NCI-H1436 treated with DMSO at 0.1 percent for 48 hours (cell line): ENCODE data around the gene MINPP1.
"Not testable (repeated sequence)": the region's sequence is repeated elsewhere in the genome, so short reads cannot be mapped to it uniquely, and the experiment has no call there.

Experiments used
- DNase-seq: peaks from one replicate; lab custom pipeline; 2025; lab: John Stamatoyannopoulos, UW

Gene MINPP1, protein sequence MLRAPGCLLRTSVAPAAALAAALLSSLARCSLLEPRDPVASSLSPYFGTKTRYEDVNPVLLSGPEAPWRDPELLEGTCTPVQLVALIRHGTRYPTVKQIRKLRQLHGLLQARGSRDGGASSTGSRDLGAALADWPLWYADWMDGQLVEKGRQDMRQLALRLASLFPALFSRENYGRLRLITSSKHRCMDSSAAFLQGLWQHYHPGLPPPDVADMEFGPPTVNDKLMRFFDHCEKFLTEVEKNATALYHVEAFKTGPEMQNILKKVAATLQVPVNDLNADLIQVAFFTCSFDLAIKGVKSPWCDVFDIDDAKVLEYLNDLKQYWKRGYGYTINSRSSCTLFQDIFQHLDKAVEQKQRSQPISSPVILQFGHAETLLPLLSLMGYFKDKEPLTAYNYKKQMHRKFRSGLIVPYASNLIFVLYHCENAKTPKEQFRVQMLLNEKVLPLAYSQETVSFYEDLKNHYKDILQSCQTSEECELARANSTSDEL

DNA sequence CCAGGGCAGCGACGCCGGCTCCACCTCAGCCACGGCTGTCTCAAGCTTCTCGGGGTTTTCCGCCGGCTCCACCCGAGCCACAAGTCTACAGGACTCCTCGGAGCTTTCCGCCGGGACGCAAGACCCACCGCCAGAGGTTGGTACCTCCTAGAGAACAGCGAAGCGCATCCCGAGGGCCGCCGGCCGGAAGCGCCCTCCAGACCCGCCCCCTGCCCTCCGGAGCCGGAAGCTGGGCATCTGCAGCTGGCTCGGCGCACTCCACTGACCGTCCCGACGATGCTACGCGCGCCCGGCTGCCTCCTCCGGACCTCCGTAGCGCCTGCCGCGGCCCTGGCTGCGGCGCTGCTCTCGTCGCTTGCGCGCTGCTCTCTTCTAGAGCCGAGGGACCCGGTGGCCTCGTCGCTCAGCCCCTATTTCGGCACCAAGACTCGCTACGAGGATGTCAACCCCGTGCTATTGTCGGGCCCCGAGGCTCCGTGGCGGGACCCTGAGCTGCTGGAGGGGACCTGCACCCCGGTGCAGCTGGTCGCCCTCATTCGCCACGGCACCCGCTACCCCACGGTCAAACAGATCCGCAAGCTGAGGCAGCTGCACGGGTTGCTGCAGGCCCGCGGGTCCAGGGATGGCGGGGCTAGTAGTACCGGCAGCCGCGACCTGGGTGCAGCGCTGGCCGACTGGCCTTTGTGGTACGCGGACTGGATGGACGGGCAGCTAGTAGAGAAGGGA lies at the start of gene MINPP1:
Gene MINPP1, plus strand, starts transcription at position 254 of the 726 bp plus-strand sequence. Its CDS starts 23 bp downstream, at position 277.
- DNase-seq, result no peak

DNA sequence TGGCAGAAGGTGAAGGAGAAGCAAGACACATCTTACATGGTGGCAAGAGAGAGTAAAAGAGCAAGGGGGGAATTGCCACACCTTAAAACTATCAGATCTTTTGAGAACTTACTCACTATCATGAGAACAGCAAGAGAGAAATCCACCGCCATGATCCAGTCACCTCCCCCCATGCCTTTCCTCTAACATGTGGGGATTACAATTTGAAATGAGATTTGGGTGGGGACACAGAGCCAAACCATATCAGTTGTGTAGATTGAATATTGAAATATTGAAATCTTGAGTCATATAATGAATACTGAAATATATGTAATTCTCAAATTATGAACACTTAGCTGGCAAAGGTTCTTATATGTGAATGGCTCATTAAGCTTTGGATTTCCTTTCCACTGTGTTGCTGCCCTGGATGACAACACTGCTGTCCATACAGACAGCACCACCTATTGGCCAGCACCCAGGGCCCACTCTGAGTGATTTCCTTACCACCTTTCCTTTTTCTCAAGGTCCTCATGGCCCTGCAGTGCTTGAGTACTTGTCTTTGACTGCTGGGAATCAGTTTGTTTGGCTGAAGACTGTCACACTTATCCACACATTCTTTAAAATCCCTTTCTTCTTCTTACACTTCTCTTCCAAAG lies 48.0 kb upstream of the MINPP1 start:
- not testable (repeated sequence) for DNase-seq

DNA sequence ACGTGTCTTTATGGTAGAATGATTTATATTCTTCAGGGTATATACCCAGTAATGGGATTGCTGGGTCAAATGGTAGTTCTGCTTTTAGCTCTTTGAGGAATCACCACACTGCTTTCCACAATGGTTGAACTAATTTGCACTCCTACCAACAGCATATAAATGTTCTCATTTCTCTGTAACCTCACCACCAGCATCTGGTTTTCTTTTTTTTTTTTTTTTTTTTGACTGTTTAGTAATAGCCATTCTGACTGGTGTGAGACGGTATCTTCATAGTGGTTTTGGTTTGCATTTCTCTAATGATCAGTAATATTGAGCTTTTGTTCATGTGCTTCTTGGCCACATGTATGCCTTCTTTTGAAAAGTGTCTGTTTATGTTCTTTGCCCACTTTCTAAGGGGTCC lies 42.9 kb upstream of the MINPP1 start:
- DNase-seq, result not testable (repeated sequence)

DNA sequence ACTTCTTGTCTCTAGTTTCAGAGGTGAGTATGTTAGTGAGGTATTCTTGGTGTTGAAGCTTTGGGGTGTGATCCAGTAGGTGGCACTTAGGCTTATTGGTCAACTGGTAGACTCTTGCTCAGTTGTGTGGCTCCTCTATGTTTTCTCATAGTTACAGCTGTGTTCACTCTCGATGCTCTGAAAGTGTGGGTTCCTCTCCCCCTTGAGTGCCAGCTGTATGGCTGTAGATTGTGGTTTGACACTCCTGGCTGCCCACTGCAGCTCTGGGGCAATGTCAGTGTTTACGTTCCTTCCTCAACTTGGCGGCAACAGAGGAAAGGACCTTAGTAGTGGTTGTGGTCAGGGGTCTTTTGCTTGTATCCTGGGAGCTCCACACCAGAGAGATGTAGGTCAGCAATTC lies 37.8 kb upstream of the MINPP1 start:
- DNase-seq, result not testable (repeated sequence)

DNA sequence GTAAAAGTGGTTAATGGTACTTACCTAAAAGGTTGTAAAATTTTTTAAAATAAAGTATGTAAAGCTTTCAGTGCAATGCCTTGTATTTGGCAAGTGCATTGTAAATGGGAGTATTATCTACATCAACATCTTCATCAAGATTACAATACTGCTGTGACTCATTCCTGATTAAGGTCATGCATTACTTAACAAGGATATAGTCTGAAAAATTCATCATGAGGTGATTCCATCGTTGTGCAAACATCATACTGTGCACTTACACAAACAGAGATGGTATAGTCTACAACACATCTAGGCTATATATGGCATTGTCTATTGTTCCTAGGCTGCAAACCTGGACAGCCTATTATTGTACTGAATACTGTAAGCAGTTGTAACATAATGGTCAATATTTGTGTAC lies 16.0 kb upstream of the MINPP1 start:
- not testable (repeated sequence) for DNase-seq

DNA sequence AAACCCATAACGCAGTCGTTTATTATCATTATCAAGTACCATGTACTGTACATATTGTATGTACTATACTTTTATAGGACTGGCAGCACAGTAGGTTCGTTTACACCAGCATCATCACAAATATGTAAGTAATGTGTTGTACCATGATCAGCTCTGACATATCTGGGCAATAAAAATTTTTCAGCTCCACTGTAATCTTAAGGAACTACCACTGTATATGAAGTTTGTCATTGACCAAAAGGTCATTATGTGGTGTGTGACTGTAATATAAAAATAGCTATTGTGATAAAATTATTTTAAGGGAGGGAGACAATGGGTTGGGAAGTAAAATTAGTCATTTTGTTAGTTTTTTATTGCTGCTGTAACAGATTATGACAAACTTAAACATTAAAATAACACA lies 14.4 kb upstream of the MINPP1 start:
- not testable (repeated sequence) for DNase-seq

DNA sequence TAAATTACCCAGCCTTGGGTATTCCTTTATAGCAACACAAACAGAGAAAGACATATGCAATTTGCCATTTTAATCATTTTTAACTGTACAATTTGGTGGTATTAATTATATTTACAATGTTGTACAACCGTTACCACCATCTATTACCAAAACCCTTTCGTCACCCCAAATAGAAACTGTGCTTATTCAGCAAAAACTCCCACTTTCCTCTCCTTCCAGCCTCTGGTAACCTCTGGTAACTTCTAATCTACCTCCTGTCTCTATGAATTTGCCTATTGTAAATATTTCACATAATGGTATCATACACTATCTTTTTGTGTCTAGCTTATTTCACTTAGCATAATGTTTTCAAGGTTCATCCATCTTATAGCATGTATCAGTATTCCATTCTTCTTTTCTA lies 12.2 kb upstream of the MINPP1 start:
- not testable (repeated sequence) for DNase-seq

DNA sequence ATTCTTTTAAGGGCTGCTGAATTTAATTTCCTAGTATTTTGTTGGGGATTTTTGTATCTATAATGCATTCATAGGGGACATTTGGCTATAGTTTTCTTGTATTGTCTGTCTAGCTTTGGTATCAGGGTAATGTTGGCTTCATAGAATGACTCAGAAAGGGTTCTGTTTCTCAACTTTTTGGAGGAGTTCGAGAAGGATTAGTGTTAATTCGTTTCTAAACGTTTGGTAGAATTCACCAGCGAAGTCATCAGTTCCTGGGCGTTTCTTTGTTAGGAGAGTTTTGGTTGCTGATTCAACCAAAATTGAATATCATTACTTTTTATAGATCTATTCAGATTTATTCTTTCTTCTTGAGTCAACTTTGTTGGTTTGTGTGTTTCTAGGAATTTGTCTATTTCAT lies 9.2 kb upstream of the MINPP1 start:
- not testable (repeated sequence) for DNase-seq

DNA sequence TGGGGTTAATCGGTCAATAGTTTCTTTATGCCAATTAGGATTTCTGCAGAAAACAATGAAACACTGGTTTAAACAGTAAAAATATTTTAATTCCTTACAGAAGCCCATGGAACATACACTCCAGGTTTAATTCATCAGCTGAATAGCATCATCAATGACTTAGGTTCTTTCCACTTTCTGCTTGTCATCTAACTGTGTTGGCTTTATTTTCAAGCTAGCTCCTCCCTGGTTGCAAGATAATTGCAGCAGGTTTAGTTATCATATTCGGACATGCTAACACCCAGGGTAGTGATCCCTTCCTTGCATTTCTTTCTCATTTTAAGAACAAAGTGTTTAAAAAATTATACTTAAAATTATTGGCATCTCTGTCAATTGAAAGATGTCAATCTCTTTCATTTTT lies 7.3 kb upstream of the MINPP1 start:
- DNase-seq, result not testable (repeated sequence)

DNA sequence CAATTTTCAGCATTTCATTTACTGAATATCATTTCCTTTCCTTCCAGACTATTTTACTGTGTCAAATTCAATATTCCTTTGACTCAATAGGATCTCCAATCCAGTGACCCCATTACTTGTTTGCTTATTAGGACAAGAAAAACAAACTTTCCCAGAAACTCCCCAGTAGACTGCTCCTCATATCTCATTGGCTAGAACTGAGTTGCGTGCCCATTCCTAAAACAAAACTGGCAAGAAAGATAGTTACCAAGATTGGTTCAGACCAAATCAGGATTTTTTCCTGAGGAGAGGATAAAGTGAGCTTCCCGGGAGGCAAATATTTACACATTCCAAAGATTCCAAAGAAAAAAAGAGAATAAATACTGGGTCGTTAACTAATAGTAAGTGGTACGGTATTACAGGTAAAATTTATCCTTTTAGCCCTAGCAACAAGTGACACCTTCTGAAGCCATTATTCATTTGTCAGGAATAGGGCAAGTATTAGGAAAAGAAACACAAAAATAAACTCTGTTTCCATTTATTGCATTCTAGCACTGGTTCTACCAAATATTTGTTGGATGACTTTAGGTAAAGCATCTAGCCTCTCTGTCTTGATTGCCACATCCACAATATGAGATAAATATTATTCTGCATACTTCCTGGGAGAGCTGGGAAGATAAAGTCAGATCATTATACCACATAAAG lies 6.4 kb upstream of the MINPP1 start:
- not testable (repeated sequence) for DNase-seq

DNA sequence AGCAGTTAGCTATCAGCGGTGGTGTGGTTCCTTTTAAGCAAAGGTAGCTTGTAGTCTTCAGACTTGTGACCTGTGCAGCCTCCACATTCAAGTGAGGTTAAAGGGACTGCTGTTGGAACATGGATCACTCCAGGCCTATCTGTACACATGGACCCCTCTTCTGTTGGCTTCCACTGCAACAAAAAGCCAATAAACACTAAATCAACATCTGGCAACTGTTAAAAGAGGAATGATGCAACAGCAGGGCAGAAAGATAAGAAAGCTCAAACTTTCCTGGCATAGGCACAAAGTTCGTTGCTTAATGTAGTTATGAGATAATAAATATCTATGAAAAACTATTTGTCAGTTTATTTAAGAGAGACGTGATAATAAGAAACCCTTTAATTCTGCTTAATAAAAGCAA lies 4.0 kb upstream of the MINPP1 start:
- no peak for DNase-seq

DNA sequence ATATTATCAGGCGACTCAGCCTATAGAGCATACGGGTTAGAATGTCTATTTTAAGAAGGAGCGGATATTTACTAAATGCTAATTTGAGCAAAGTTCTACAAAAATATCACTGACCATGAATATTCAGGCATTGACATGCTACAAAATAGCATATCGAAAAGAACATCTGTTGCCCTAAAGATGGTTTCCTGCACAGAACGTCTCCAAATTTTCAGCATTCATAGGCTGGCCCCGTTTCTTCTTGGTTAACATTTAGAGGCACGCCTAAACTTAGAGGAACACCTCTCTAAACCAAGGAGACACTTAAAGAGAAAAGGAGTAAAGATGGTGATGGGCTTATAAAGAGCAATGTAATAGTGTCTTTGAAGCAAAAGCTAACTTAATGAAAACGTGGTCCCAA lies 1.3 kb upstream of the MINPP1 start:
- no peak for DNase-seq

DNA sequence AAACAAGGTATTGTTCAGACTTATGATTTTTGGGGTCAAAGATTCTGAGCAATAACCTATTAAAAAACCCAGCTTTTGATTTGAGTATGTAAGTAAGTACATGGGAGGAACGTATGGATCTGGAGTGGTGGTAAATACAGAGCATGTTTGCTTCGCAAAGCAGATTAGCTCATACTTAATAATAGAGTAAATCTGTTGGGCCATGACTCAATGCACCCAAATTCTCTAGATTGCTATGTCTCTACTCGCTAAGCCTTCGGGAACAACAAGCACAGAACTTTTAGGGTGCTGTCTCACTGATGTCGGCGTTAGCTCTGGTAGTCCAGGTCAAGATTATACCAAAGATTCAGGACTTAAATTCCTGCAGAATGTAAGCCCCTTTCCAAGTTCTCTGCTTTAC lies 807 bp upstream of the MINPP1 start:
- no peak for DNase-seq

DNA sequence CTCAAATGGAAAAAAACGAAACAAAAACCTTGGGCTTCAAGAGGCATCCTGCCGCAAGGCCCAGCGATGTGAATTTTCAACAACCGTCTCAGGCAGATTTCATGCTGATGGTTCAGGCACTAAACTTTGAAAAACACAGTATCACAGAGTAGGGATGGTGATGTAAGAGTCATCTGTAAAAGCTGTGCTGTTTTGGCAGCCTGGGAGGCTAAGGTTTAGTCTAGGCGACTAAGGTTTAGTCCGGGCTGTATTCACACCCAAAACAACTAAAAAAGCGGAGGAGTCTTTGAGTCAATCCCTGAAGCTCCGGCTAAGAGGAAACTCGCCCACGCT lies 420 bp upstream of the MINPP1 start:
- no peak for DNase-seq

DNA sequence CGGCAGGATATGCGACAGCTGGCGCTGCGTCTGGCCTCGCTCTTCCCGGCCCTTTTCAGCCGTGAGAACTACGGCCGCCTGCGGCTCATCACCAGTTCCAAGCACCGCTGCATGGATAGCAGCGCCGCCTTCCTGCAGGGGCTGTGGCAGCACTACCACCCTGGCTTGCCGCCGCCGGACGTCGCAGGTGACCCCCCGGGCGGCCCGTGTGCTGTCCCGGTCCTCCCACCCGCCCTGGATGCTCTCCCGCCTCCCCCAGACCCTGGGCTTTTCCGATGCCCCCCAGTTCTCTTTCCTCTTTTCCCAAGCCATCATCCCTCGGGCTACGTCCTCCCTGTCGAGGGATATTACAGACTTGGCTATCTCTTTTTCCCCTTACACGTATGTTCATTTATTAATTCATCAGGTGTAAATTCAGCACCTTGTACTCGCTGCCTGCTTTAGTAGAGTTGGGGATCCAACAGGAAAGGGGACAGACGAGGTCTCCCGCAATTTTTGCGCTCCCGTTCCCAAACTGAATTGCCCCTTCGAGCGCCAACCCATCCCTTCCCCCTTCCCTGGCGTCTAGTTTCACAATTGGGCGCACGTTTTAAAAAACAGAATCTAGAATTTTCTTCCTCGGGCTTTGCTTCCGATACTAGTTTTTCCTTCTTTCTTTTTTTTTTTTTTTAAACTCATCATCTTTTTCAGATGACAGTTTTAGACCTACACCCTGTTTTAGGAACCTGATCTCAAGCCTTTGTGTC lies 846 bp downstream of the MINPP1 start:
- no peak for DNase-seq

DNA sequence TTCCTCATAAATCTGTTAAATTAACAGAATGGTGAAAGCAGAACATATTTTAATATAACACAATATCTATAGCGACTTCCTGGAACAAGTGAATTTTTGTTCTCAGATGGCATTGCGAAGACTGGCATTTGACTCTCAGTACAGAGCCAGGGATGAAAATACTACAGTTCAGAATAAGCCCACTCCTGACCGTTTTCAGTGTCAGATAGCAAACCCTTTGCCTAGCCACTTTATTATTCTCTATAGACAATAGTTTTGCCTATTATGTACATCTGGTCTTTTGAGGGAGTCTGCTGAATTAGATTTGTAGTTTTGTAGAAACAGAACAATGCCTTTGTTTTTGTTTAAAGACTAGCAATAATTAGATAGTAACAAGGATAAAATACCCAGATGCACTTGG lies 2.3 kb downstream of the MINPP1 start:
- no peak for DNase-seq

DNA sequence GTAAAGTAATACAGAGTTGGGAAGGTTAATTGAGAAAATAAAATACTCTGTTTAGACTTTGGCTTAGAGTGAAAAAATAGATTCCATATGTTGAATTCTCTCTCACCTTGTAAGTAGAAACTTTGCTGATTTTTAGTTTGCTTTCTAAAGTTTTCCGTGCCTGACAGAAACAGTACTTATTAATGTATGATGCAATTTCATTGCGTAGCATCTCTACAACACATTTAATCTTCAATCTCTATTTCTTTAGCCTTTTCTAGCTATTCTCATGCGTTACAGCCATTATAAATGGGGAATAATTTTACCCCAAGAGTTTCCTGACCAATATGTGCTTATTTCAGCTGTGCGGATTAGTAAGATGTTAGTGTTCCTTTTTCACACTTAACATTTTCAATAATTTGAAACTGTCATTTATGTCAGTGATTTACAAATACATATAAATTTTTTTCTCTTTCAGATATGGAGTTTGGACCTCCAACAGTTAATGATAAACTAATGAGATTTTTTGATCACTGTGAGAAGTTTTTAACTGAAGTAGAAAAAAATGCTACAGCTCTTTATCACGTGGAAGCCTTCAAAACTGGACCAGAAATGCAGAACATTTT lies 3.3 kb downstream of the MINPP1 start:
- no peak for DNase-seq

DNA sequence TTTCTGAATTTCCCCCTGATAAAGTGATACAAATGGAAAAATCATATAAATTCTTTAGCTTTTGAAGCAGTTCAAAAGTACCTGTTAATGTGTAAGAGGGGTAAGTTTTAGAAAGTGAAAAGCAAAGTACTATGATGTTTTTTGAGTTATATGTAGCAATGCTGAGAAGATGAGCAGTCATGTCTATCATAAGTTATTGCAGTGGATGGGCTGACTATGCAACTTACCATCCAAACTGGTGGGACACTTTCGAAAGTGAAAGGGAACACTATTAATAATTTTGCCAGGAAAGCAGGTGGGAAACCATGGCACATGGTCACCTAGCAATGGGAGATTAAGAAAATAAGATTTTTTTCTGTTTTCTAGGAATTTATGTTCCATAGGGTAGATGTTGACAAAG lies 4.1 kb downstream of the MINPP1 start:
- no peak for DNase-seq

DNA sequence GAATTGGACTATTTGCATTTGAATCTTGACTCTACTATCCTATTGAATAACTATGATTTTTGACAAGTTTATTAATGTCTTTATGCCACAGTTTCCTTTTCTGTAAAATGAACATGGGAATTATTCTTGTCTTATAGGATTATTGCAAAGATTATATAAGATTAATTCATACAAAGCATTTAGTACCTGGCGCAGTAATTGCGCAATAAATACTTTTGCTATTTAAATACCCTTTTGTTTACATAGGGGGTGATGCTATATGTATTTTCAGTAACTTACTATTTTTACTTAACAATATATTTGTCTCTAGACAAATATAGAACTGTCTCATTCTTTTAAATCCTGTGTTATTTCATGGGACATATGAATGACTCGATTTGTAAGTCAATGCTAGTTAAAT lies 5.3 kb downstream of the MINPP1 start:
- DNase-seq, result no peak

DNA sequence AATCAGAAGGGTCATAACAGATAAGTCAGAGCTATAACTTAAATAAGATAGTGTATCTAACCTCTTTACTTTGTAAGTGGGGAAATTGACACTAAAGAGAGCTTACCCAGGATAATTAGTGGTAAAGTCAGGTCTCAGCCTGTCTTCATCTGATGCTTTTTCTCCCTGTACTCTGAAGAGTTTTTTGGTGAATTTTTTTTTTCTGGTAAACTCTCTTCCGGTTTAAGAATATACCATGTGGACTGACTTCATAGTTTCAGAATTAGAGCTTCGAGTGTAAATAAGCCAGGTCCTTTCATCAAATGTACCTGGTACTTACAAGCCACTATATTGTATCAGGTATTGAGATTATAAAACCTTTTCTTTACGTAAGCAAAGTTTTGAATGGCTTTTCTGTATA lies 6.8 kb downstream of the MINPP1 start:
- DNase-seq, result no peak

DNA sequence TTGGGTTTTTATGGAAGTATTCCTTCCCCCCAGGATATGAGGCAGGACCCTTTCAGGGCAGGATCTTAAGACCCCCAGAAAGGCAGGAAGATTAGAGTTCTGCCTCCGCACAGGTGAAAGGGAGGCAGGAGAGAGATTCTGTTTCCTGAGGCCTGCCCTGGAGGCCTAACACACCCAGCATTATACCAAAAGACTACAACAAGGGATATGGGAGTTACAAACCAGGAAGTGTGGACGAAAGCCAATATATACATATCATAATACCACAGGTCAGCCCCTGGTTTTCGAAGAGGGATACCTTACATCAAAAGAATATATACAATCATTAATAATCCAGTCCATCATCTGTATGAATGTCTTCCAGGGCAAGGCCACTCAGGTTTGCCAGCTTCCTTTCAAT lies 14.2 kb downstream of the MINPP1 start:
- no peak for DNase-seq
